ENCODE results near the gene RDH11. TPM values are rescaled to one million over a fixed set of nuclear protein-coding genes. Genes with fewer than 3 reads are reported as not detected.

Gene RDH11
- total RNA-seq, 1 donor: 212 TPM

DNA sequence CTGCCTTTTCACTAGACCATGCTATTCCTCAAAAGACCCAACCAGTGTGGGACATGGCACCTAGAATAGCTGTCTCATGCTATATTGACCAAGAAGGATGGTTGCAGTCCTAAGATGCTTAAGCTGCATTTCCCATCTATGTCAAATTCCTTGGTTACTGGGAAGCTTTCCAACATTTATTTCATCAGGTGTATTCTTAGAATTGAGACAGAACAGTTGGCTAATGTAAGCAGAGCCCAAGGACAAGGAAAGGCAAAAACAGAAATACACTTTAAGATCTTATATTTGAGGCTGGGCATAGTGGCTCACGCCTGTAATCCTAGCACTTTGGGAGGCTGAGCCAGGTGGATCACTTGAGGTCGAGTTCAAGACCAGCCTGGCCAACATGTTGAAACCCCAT, 51.1 kb downstream of the RDH11 start:
- DNase-seq (ENCODE audit: low read depth): no peak
- no peak overlapping the region for H3K4me3 ChIP-seq (ENCODE audit: low read depth, low read length)
- TF ChIP-seq, protein P1, sequence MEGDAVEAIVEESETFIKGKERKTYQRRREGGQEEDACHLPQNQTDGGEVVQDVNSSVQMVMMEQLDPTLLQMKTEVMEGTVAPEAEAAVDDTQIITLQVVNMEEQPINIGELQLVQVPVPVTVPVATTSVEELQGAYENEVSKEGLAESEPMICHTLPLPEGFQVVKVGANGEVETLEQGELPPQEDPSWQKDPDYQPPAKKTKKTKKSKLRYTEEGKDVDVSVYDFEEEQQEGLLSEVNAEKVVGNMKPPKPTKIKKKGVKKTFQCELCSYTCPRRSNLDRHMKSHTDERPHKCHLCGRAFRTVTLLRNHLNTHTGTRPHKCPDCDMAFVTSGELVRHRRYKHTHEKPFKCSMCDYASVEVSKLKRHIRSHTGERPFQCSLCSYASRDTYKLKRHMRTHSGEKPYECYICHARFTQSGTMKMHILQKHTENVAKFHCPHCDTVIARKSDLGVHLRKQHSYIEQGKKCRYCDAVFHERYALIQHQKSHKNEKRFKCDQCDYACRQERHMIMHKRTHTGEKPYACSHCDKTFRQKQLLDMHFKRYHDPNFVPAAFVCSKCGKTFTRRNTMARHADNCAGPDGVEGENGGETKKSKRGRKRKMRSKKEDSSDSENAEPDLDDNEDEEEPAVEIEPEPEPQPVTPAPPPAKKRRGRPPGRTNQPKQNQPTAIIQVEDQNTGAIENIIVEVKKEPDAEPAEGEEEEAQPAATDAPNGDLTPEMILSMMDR (IDR thresholded peaks at IDR 0.05; ENCODE audit: insufficient read depth, low read depth, low read length): no peak

DNA sequence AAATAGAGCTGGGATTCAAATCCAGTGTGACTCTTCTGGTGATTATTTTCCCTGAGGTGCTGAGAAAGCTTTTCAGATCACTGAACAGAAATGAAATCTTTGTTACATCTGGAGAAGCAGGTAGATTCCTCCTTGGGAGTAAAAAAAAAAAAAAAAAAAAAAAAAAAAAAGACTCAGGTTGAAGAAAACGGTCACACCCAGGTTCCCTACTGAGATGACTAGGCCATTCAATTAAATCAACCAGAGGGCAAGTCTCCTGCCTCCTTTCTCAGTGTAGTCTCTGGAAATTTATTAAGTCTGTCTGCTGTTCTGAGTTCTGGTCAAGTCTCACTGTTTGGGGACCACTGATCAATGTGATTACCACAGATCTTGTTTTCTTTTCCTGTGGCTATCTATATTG, 51.9 kb downstream of the RDH11 start:
- TF ChIP-seq, protein P1 (IDR thresholded peaks at IDR 0.05; ENCODE audit: insufficient read depth, low read depth, low read length): no peak
- H3K4me3 ChIP-seq (ENCODE audit: low read depth, low read length): no peak overlapping the region
- no peak for DNase-seq (ENCODE audit: low read depth)

DNA sequence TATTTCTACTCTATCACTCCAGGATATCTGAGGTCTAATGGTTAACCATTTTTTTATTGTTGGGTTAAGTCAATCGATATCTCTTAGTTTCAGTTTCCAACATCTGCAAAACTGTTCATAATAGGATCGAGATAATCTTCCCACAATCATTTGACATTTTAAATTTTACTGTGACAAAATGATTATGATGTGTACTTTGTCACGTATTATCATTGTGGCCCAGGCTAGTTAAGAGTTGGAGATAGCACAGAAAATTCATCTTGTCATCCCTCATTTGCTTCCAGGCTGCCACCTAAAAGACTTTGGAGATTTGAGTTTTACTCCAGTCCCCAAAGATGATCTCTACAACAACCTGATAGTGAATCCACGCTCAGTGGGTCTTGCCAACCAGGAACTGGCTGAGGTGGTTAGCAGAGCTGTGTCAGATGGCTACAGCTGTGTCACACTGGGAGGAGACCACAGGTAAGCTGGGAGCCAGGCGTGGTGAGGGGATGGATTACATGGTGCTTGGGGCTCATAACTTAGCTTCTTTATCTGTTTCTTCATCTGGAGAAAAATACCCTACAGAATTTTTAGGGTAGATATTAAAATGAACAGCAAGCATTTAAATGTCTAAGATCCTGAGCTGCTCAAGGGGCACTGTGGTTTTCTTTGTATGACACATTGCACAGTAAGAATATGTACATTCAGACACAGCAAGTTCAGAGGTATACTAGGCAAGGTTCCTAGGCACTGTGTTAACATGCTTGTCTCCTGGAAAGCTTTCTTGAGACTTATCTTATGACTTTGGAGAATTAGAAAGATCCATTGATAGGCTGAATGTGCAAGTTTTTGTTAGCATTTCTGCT, 53.4 kb downstream of the RDH11 start:
- TF ChIP-seq, protein P1 (IDR thresholded peaks at IDR 0.05; ENCODE audit: insufficient read depth, low read depth, low read length): no peak
- DNase-seq (ENCODE audit: low read depth): no peak
- H3K4me3 ChIP-seq (ENCODE audit: low read depth, low read length): no peak overlapping the region

DNA sequence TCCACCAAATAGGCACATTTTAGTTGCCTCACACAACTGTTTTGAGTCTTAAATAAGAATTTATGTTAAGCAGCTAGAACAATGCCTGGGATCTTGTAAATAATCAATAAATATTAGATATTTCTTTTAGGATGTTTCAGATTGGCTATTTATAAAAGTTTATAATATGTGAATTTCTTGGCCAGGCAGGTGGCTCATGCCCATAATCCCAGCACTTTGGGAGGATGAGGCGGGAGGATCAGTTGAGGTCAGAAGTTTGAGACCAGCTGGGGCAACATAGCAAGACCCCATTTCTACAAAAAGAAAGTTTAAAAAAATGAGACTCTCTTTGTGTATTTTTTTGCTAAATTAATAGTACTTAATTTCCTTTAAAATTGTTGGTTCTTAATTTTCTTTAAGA, 54.1 kb downstream of the RDH11 start:
- no peak overlapping the region for H3K4me3 ChIP-seq (ENCODE audit: low read depth, low read length)
- TF ChIP-seq, protein P1 (IDR thresholded peaks at IDR 0.05; ENCODE audit: insufficient read depth, low read depth, low read length): no peak
- no peak for DNase-seq (ENCODE audit: low read depth)

DNA sequence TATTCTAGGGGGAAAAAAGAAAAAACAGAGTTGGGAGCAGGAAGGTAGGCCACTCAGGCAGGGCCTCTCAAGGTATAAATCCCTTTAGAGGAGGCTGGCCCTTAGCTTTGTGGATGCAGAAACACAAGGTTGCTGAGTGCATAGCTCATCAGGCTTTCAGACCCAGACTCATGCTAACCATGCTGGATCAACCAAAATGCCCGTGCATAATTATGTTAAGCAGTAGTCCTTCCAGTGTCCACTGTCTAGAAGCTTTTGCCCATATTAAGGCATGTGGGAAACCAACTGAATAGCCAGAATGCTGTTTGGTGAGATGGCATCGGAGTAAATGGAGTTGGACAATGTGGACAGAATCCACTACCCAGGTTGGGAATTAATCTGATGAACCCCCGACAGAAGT, 56.9 kb downstream of the RDH11 start:
- no peak overlapping the region for H3K4me3 ChIP-seq (ENCODE audit: low read depth, low read length)
- no peak for DNase-seq (ENCODE audit: low read depth)
- TF ChIP-seq, protein P1 (IDR thresholded peaks at IDR 0.05; ENCODE audit: insufficient read depth, low read depth, low read length): no peak

DNA sequence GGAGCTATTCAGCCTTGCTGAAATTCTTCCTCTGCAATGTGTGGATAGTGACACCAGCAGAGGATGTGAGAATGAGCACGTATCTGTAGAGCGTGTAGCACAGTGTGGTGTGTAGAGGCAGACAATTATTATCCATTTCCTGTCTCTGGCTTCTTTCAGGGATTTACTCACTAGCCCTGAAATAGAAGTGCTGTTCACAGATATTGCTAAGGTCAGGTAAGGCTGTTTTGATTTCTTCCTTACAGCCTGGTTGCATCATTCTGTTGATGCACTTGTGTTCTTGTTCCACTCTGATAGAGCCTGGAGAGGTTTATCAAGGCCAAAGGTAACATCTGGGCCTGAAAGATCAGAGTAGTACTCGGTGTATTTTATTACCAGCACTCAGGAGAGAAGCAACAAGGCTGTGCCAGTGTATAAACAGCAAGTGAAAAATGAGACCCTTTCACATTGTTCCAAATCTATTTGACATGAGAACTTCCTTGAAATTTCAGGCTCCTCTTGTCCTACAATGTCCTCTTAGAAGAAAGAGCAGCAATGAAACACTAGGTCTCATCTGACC, 59.1 kb downstream of the RDH11 start:
- TF ChIP-seq, protein P1 (IDR thresholded peaks at IDR 0.05; ENCODE audit: insufficient read depth, low read depth, low read length): no peak
- DNase-seq (ENCODE audit: low read depth): peak; percentile 44
- H3K4me3 ChIP-seq (ENCODE audit: low read depth, low read length): no peak overlapping the region

Measured in fibroblast of villous mesenchyme (primary cell).